HCT116 (cell line): ENCODE data around the gene RNF121. TPM values are rescaled to one million over a fixed set of nuclear protein-coding genes. Genes with fewer than 3 reads are reported as not detected.

Source experiments
- ATAC-seq: fragments of 200-7000 bp; cut with Tn5 transposase; 2 replicates; pipeline ENCODE4 v1.9.1; 2020; ENCODE audit warnings: mild to moderate bottlenecking, moderate library complexity
- BruUV-seq: library from RNA; stranded (reverse); fragments of 400-500 nt; replicated peaks from 2 replicates; lab custom pipeline; 2021; lab: Mats Ljungman, UMichigan
- CTCF ChIA-PET: fragments of 300-600 bp; sonication (Branson Sonifier 250); formaldehyde crosslinking; loops from one replicate; lab custom pipeline; 2021; ENCODE audit warnings: antibody characterized with exemption; lab: Charles Lee
- POLR2A ChIA-PET: fragments of 300-600, 350-600 bp; sonication (Branson Sonifier 250); formaldehyde crosslinking; loops from one replicate; lab custom pipeline; 2021; ENCODE audit warnings: antibody characterized with exemption; lab: Charles Lee
- RAD21 ChIA-PET, 2 experiments: fragments of 300-600 bp; sonication (Branson Sonifier 250); formaldehyde crosslinking; loops; one replicate each; lab custom pipeline; 2023; ENCODE audit warnings: low total read pairs in 2 of 2; ENCODE audit not compliant: uncharacterized antibody in 2 of 2, unreplicated experiment in 2 of 2, low non-redundant PET in 1 of 2; lab: Charles Lee
- DNase-seq: peaks from one replicate; pipeline ENCODE4 v3.0.0-alpha.2; 2010; ENCODE audit warnings: low read depth, low spot score
- H2AFZ ChIP-seq: fragments of 200-600 bp; shearing (Covaris generic), sonication (generic); 2 replicates; pipeline ENCODE4 v1.6.1; 2017; ENCODE audit warnings: low read depth, mixed run types, mixed read lengths, antibody characterized with exemption, low read length; ENCODE audit not compliant: poor library complexity, severe bottlenecking
- H3K27ac ChIP-seq: 2 replicates; pipeline ENCODE4 v1.5.1; 2012; ENCODE audit warnings: low read depth, low read length
- H3K27me3 ChIP-seq: fragments of 200-600 bp; sonication (generic); 2 replicates; pipeline ENCODE4 v1.6.1; 2016; ENCODE audit warnings: mixed run types, low read length, mixed read lengths; ENCODE audit not compliant: insufficient read depth
- H3K36me3 ChIP-seq, 2 experiments: fragments of 200-500 bp in 1 of 2; fragments of 200-600 bp in 1 of 2; sonication (Bioruptor generic) in 1 of 2; sonication (generic) in 1 of 2; 2 replicates each; pipeline versions ENCODE4 v1.5.1 to v1.6.1; 2014 to 2016; ENCODE audit warnings: low read length in 2 of 2, inconsistent platforms in 1 of 2, mixed read lengths in 1 of 2, mixed run types in 1 of 2; ENCODE audit not compliant: insufficient read depth in 2 of 2, control insufficient read depth in 1 of 2
- H3K4me1 ChIP-seq, 2 experiments: fragments of 200-600 bp in 1 of 2; sonication (generic) in 1 of 2; 2 replicates each; pipeline versions ENCODE4 v1.5.1 to v1.6.1; 2012 to 2017; ENCODE audit warnings: low read length in 2 of 2, inconsistent platforms in 1 of 2, mild to moderate bottlenecking in 1 of 2, mixed read lengths in 1 of 2, mixed run types in 1 of 2, moderate library complexity in 1 of 2; ENCODE audit not compliant: insufficient read depth in 2 of 2, control insufficient read depth in 1 of 2
- H3K4me2 ChIP-seq: fragments of 200-600 bp; sonication (generic); 2 replicates; pipeline ENCODE4 v1.6.1; 2017; ENCODE audit warnings: mixed run types, low read length, mixed read lengths
- H3K4me3 ChIP-seq, 2 experiments: fragments of 200-600 bp in 1 of 2; sonication (generic) in 1 of 2; replicated peaks in 1 of 2; 2 replicates each; pipeline ENCODE4 v1.5.1; 2011 to 2016; ENCODE audit warnings: low read length in 2 of 2, control low read depth in 1 of 2, low read depth in 1 of 2, mild to moderate bottlenecking in 1 of 2, mixed read lengths in 1 of 2, mixed run types in 1 of 2
- H3K79me2 ChIP-seq: fragments of 200-600 bp; sonication (generic); 2 replicates; pipeline ENCODE4 v1.6.1; 2017; ENCODE audit warnings: mild to moderate bottlenecking, mixed run types, low read length, moderate library complexity, mixed read lengths; ENCODE audit not compliant: insufficient read depth
- H3K9ac ChIP-seq: fragments of 200-600 bp; sonication (generic); 2 replicates; pipeline ENCODE4 v1.6.1; 2016; ENCODE audit warnings: low read length, mixed read lengths
- H3K9me2 ChIP-seq: fragments of 200-600 bp; sonication (generic), shearing (Covaris generic); 2 replicates; pipeline ENCODE4 v1.6.1; 2017; ENCODE audit warnings: mixed run types, mild to moderate bottlenecking, moderate library complexity; ENCODE audit not compliant: insufficient read depth
- H3K9me3 ChIP-seq, 2 experiments: fragments of 200-500 bp in 1 of 2; fragments of 200-600 bp in 1 of 2; sonication (Bioruptor generic) in 1 of 2; sonication (generic) in 1 of 2; 2 replicates each; pipeline ENCODE4 v1.6.1; 2014 to 2017; ENCODE audit warnings: low read length in 2 of 2, mixed read lengths in 2 of 2, inconsistent platforms in 1 of 2, low read depth in 1 of 2, mild to moderate bottlenecking in 1 of 2, mixed run types in 1 of 2, moderate library complexity in 1 of 2; ENCODE audit not compliant: control insufficient read depth in 1 of 2, insufficient read depth in 1 of 2
- H4K20me1 ChIP-seq: fragments of 200-600 bp; sonication (generic), shearing (Covaris generic); 2 replicates; pipeline ENCODE4 v1.6.1; 2017; ENCODE audit warnings: mixed run types, mild to moderate bottlenecking, moderate library complexity; ENCODE audit not compliant: insufficient read depth
- ATF3 ChIP-seq: IDR thresholded peaks from 2 replicates; pipeline ENCODE4 v1.6.1; 2012
- CBX3 ChIP-seq: IDR thresholded peaks from 2 replicates; pipeline ENCODE4 v1.6.1; 2012; ENCODE audit warnings: low read depth
- CEBPB ChIP-seq: IDR thresholded peaks from 2 replicates; pipeline ENCODE4 v1.6.1; 2012; ENCODE audit warnings: low read depth
- EGR1 ChIP-seq: IDR thresholded peaks from 2 replicates; pipeline ENCODE4 v1.6.1; 2012; ENCODE audit warnings: low read depth
- EZH2 ChIP-seq: fragments of 200-600 bp; sonication (generic); IDR thresholded peaks from 2 replicates; pipeline ENCODE4 v1.6.1; 2017; ENCODE audit warnings: antibody characterized with exemption, mixed run types
- EZH2phosphoT487 ChIP-seq: fragments of 200-600 bp; IDR thresholded peaks from 2 replicates; pipeline ENCODE4 v1.6.1; 2018; ENCODE audit warnings: antibody characterized with exemption, borderline replicate concordance
- FOSL1 ChIP-seq: IDR thresholded peaks from 2 replicates; pipeline ENCODE4 v1.6.1; 2012; ENCODE audit warnings: low read depth
- JUND ChIP-seq: IDR thresholded peaks from 2 replicates; pipeline ENCODE4 v1.6.1; 2012
- MAX ChIP-seq: IDR thresholded peaks from 2 replicates; pipeline ENCODE4 v1.6.1; 2012
- POLR2AphosphoS5 ChIP-seq: IDR thresholded peaks from 2 replicates; pipeline ENCODE4 v1.6.1; 2011; ENCODE audit warnings: mild to moderate bottlenecking, low read depth, low read length, moderate library complexity
- SIN3A ChIP-seq: IDR thresholded peaks from 2 replicates; pipeline ENCODE4 v1.6.1; 2012; ENCODE audit warnings: low read depth
- SRF ChIP-seq: IDR thresholded peaks from 2 replicates; pipeline ENCODE4 v1.6.1; 2012; ENCODE audit warnings: low read depth
- TCF7L2 ChIP-seq: IDR thresholded peaks from 2 replicates; pipeline ENCODE4 v1.7.0; 2011; ENCODE audit warnings: borderline replicate concordance, inconsistent platforms; ENCODE audit not compliant: insufficient read depth, insufficient read length; ENCODE audit errors: extremely low read depth
- ZBTB33 ChIP-seq: IDR thresholded peaks from 2 replicates; pipeline ENCODE4 v1.6.1; 2011; ENCODE audit warnings: mild to moderate bottlenecking, low read length, moderate library complexity; ENCODE audit not compliant: insufficient replicate concordance; ENCODE audit errors: extremely low read depth
- ZFX ChIP-seq: fragments of 450-650 bp; IDR thresholded peaks from 2 replicates; pipeline ENCODE4 v1.6.1; 2017
- intact Hi-C: fragments of 100-400 bp; cut with micrococcal nuclease; formaldehyde crosslinking; loops from 2 replicates; pipeline ENCODE4 v1.10.0; 2022
- total RNA-seq: library from RNA; stranded (reverse); gene quantifications from one replicate; pipeline ENCODE4 v1.2.1, GENCODE V29; 2021; ENCODE audit not compliant: unreplicated experiment
- TF ChIP-seq, protein P1 (sequence below), 3 experiments: fragments of 200-600 bp in 1 of 3; sonication (generic) in 1 of 3; IDR thresholded peaks in 2 of 3; conservative IDR thresholded peaks in 1 of 3; 2 replicates each; pipeline ENCODE4 v1.5.1; 2012 to 2017; ENCODE audit warnings: low read depth in 2 of 3, low read length in 2 of 3, antibody characterized with exemption in 1 of 3, borderline replicate concordance in 1 of 3, control low read depth in 1 of 3, mild to moderate bottlenecking in 1 of 3, mixed read lengths in 1 of 3, mixed run types in 1 of 3, moderate library complexity in 1 of 3; ENCODE audit not compliant: insufficient read depth in 1 of 3
- TF ChIP-seq, protein P2 (sequence below): IDR thresholded peaks from 2 replicates; pipeline ENCODE4 v1.6.1; 2012; ENCODE audit warnings: low read depth

RNF121 gene
- total RNA-seq, 1 experiment from 2014 or later: 24.5 TPM

- intact Hi-C loops: no loop called here
- Histone ChIP-seq H4K20me1 (no peaks in the 10 kb centered on the region), H3K9me2 (no peaks in the 10 kb centered on the region), H3K79me2 (no peaks in the 10 kb centered on the region), H3K4me1 (no peaks in the 10 kb centered on the region), H3K27ac (no peak overlapping the region), H3K9me3 (no peaks in the 10 kb centered on the region), H3K4me2 (no peak overlapping the region), H3K9ac (no peak overlapping the region), H3K27me3 (no peaks in the 10 kb centered on the region), H3K4me3 (no peak overlapping the region), H2AFZ (no peak overlapping the region), H3K36me3 (peaks cover 0 to 8% of the 10 kb centered on the region in 2 experiments; a peak in 2 of 4 replicates)
- ATAC-seq (no peak), DNase-seq (no peak)
- BruUV-seq: no TSS peak
- ChIA-PET CTCF (no interaction called here), POLR2A (no interaction called here), RAD21 (interaction anchor here in 1 of 2 experiments (0.7 kb wide), 1 partner anchor 435 kb away, joined by 3 read pairs; no protein-coding TSS in a partner anchor)
- TF ChIP-seq CBX3: no peak
- no peak for TF ChIP-seq JUND
- no peak for TF ChIP-seq SRF
- TF ChIP-seq EGR1: no peak
- TF ChIP-seq POLR2AphosphoS5: no peak
- TF ChIP-seq ZBTB33: no peak
- no peak for TF ChIP-seq SIN3A
- no peak for TF ChIP-seq EZH2
- TF ChIP-seq, protein P1, sequence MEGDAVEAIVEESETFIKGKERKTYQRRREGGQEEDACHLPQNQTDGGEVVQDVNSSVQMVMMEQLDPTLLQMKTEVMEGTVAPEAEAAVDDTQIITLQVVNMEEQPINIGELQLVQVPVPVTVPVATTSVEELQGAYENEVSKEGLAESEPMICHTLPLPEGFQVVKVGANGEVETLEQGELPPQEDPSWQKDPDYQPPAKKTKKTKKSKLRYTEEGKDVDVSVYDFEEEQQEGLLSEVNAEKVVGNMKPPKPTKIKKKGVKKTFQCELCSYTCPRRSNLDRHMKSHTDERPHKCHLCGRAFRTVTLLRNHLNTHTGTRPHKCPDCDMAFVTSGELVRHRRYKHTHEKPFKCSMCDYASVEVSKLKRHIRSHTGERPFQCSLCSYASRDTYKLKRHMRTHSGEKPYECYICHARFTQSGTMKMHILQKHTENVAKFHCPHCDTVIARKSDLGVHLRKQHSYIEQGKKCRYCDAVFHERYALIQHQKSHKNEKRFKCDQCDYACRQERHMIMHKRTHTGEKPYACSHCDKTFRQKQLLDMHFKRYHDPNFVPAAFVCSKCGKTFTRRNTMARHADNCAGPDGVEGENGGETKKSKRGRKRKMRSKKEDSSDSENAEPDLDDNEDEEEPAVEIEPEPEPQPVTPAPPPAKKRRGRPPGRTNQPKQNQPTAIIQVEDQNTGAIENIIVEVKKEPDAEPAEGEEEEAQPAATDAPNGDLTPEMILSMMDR (IDR thresholded peaks at IDR 0.05 in 2 of 3, conservative IDR thresholded peaks at IDR 0.05 in 1 of 3; ENCODE audit: borderline replicate concordance in 1 of 3, insufficient read depth in 1 of 3, low read depth in 2 of 3, low read length in 2 of 3): no peak
- TF ChIP-seq TCF7L2: no peak
- no peak for TF ChIP-seq ATF3
- TF ChIP-seq FOSL1: no peak
- TF ChIP-seq, protein P2, sequence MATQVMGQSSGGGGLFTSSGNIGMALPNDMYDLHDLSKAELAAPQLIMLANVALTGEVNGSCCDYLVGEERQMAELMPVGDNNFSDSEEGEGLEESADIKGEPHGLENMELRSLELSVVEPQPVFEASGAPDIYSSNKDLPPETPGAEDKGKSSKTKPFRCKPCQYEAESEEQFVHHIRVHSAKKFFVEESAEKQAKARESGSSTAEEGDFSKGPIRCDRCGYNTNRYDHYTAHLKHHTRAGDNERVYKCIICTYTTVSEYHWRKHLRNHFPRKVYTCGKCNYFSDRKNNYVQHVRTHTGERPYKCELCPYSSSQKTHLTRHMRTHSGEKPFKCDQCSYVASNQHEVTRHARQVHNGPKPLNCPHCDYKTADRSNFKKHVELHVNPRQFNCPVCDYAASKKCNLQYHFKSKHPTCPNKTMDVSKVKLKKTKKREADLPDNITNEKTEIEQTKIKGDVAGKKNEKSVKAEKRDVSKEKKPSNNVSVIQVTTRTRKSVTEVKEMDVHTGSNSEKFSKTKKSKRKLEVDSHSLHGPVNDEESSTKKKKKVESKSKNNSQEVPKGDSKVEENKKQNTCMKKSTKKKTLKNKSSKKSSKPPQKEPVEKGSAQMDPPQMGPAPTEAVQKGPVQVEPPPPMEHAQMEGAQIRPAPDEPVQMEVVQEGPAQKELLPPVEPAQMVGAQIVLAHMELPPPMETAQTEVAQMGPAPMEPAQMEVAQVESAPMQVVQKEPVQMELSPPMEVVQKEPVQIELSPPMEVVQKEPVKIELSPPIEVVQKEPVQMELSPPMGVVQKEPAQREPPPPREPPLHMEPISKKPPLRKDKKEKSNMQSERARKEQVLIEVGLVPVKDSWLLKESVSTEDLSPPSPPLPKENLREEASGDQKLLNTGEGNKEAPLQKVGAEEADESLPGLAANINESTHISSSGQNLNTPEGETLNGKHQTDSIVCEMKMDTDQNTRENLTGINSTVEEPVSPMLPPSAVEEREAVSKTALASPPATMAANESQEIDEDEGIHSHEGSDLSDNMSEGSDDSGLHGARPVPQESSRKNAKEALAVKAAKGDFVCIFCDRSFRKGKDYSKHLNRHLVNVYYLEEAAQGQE: no peak
- TF ChIP-seq CEBPB: no peak
- no peak for TF ChIP-seq ZFX
- TF ChIP-seq MAX: no peak
- TF ChIP-seq EZH2phosphoT487: no peak
These were observed 67.0 kb downstream of the RNF121 start for GRCh38 chr11:71995726-71996291.
